HepG2 (cell line): ENCODE measurements around the gene FGF2.

Experiments used
- CTCF ChIP-seq: sonication (generic); formaldehyde crosslinking; IDR thresholded peaks from 2 replicates; pipeline ENCODE4 v1.5.0; 2020; ENCODE audit warnings: mild to moderate bottlenecking, missing genetic modification reagents, moderate library complexity
- GABPA ChIP-seq, 2 experiments: IDR thresholded peaks; 2 replicates each; pipeline ENCODE4 v1.6.1; 2011 to 2016; ENCODE audit warnings: low read depth in 2 of 2, low read length in 1 of 2, missing biosample characterization in 1 of 2, missing genetic modification characterization in 1 of 2
- HNRNPUL1 ChIP-seq: fragments of 200-400 bp; formaldehyde crosslinking; IDR thresholded peaks from 2 replicates; pipeline ENCODE4 v1.6.1; 2017; ENCODE audit warnings: low read depth, mild to moderate bottlenecking, low read length, moderate library complexity
- ISL2 ChIP-seq: sonication (generic); formaldehyde crosslinking; IDR thresholded peaks from 2 replicates; pipeline ENCODE4 v1.5.0; 2020; ENCODE audit warnings: missing genetic modification reagents
- JUND ChIP-seq: sonication (generic); formaldehyde crosslinking; IDR thresholded peaks from 2 replicates; pipeline ENCODE4 v1.8.0; 2022; ENCODE audit warnings: mild to moderate bottlenecking, missing genetic modification reagents
- LCORL ChIP-seq, 2 experiments: fragments of 450-650 bp in 1 of 2; sonication (generic) in 1 of 2; formaldehyde crosslinking in 1 of 2; IDR thresholded peaks; 2 replicates each; pipeline versions ENCODE4 v1.5.0 to v1.6.1; 2017 to 2020; ENCODE audit warnings: antibody characterized with exemption in 1 of 2, missing genetic modification reagents in 1 of 2
- POLR2A ChIP-seq, 2 experiments: IDR thresholded peaks; 2 replicates each; pipeline ENCODE4 v1.6.1; 2011; ENCODE audit warnings: low read depth in 2 of 2, low read length in 2 of 2, mild to moderate bottlenecking in 1 of 2, moderate library complexity in 1 of 2; ENCODE audit not compliant: insufficient read depth in 1 of 2
- TAF1 ChIP-seq: sonication (generic); formaldehyde crosslinking; IDR thresholded peaks from 2 replicates; pipeline ENCODE4 v1.4.0; 2020; ENCODE audit warnings: missing genetic modification reagents
- TF ChIP-seq, protein P1 (sequence below): sonication (generic); formaldehyde crosslinking; IDR thresholded peaks from 2 replicates; pipeline ENCODE4 v1.4.0; 2020; ENCODE audit warnings: missing genetic modification reagents, borderline replicate concordance
- TF ChIP-seq, protein P2 (sequence below): sonication (generic); formaldehyde crosslinking; conservative IDR thresholded peaks from 2 replicates; pipeline ENCODE4 v1.4.0; 2020; ENCODE audit warnings: missing genetic modification reagents
- TF ChIP-seq, protein P3 (sequence below): sonication (generic); formaldehyde crosslinking; IDR thresholded peaks from 2 replicates; pipeline ENCODE4 v1.4.0; 2020; ENCODE audit warnings: missing genetic modification reagents
- TF ChIP-seq, protein P4 (sequence below), 2 experiments: IDR thresholded peaks; 2 replicates each; pipeline ENCODE4 v1.6.1; 2011 to 2012; ENCODE audit warnings: low read length in 2 of 2, borderline replicate concordance in 1 of 2, low read depth in 1 of 2, mild to moderate bottlenecking in 1 of 2, moderate library complexity in 1 of 2

- TF ChIP-seq POLR2A (IDR thresholded peaks at IDR 0.05; ENCODE audit: insufficient read depth in 1 of 2, low read depth in 2 of 2, low read length in 2 of 2) (no peak), CTCF (CRISPR knock-in tag) (no peak), HNRNPUL1 (no peak), ISL2 (CRISPR knock-in tag) (no peak), GABPA (IDR thresholded peaks at IDR 0.05; ENCODE audit: low read depth, low read length) (no peak), GABPA (CRISPR knock-in tag; IDR thresholded peaks at IDR 0.05; ENCODE audit: low read depth) (no peak), LCORL (IDR thresholded peaks at IDR 0.05) (no peak), LCORL (CRISPR knock-in tag; IDR thresholded peaks at IDR 0.05) (no peak), JUND (CRISPR knock-in tag) (no peak), TAF1 (CRISPR knock-in tag) (no peak)
- TF ChIP-seq, protein P1, sequence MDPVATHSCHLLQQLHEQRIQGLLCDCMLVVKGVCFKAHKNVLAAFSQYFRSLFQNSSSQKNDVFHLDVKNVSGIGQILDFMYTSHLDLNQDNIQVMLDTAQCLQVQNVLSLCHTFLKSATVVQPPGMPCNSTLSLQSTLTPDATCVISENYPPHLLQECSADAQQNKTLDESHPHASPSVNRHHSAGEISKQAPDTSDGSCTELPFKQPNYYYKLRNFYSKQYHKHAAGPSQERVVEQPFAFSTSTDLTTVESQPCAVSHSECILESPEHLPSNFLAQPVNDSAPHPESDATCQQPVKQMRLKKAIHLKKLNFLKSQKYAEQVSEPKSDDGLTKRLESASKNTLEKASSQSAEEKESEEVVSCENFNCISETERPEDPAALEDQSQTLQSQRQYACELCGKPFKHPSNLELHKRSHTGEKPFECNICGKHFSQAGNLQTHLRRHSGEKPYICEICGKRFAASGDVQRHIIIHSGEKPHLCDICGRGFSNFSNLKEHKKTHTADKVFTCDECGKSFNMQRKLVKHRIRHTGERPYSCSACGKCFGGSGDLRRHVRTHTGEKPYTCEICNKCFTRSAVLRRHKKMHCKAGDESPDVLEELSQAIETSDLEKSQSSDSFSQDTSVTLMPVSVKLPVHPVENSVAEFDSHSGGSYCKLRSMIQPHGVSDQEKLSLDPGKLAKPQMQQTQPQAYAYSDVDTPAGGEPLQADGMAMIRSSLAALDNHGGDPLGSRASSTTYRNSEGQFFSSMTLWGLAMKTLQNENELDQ = no peak
- TF ChIP-seq, protein P2, sequence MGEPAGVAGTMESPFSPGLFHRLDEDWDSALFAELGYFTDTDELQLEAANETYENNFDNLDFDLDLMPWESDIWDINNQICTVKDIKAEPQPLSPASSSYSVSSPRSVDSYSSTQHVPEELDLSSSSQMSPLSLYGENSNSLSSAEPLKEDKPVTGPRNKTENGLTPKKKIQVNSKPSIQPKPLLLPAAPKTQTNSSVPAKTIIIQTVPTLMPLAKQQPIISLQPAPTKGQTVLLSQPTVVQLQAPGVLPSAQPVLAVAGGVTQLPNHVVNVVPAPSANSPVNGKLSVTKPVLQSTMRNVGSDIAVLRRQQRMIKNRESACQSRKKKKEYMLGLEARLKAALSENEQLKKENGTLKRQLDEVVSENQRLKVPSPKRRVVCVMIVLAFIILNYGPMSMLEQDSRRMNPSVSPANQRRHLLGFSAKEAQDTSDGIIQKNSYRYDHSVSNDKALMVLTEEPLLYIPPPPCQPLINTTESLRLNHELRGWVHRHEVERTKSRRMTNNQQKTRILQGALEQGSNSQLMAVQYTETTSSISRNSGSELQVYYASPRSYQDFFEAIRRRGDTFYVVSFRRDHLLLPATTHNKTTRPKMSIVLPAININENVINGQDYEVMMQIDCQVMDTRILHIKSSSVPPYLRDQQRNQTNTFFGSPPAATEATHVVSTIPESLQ = no peak
- TF ChIP-seq, protein P3, sequence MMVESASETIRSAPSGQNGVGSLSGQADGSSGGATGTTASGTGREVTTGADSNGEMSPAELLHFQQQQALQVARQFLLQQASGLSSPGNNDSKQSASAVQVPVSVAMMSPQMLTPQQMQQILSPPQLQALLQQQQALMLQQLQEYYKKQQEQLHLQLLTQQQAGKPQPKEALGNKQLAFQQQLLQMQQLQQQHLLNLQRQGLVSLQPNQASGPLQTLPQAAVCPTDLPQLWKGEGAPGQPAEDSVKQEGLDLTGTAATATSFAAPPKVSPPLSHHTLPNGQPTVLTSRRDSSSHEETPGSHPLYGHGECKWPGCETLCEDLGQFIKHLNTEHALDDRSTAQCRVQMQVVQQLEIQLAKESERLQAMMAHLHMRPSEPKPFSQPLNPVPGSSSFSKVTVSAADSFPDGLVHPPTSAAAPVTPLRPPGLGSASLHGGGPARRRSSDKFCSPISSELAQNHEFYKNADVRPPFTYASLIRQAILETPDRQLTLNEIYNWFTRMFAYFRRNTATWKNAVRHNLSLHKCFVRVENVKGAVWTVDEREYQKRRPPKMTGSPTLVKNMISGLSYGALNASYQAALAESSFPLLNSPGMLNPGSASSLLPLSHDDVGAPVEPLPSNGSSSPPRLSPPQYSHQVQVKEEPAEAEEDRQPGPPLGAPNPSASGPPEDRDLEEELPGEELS (CRISPR knock-in tag) = no peak
- TF ChIP-seq, protein P4, sequence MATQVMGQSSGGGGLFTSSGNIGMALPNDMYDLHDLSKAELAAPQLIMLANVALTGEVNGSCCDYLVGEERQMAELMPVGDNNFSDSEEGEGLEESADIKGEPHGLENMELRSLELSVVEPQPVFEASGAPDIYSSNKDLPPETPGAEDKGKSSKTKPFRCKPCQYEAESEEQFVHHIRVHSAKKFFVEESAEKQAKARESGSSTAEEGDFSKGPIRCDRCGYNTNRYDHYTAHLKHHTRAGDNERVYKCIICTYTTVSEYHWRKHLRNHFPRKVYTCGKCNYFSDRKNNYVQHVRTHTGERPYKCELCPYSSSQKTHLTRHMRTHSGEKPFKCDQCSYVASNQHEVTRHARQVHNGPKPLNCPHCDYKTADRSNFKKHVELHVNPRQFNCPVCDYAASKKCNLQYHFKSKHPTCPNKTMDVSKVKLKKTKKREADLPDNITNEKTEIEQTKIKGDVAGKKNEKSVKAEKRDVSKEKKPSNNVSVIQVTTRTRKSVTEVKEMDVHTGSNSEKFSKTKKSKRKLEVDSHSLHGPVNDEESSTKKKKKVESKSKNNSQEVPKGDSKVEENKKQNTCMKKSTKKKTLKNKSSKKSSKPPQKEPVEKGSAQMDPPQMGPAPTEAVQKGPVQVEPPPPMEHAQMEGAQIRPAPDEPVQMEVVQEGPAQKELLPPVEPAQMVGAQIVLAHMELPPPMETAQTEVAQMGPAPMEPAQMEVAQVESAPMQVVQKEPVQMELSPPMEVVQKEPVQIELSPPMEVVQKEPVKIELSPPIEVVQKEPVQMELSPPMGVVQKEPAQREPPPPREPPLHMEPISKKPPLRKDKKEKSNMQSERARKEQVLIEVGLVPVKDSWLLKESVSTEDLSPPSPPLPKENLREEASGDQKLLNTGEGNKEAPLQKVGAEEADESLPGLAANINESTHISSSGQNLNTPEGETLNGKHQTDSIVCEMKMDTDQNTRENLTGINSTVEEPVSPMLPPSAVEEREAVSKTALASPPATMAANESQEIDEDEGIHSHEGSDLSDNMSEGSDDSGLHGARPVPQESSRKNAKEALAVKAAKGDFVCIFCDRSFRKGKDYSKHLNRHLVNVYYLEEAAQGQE (IDR thresholded peaks at IDR 0.05; ENCODE audit: borderline replicate concordance in 1 of 2, low read depth in 1 of 2, low read length in 2 of 2) = no peak
These were observed 63.1 kb downstream of the FGF2 start for GRCh38 chr4:122889726-122890125.
